OCI-LY7 (cell line): ENCODE measurements around the gene CUEDC1. TPM values are rescaled to one million over a fixed set of nuclear protein-coding genes. Genes with fewer than 3 reads are reported as not detected.

Experiments
- BruUV-seq: library from RNA; stranded (reverse); fragments of 400-500 nt; replicated peaks from 2 replicates; lab custom pipeline; 2021; lab: Mats Ljungman, UMichigan
- CTCF ChIA-PET: fragments of 300-600 bp; sonication (Branson Sonifier 250); formaldehyde crosslinking; loops from one replicate; lab custom pipeline; 2022; ENCODE audit warnings: antibody characterized with exemption; ENCODE audit not compliant: unreplicated experiment; lab: Charles Lee
- POLR2A ChIA-PET: fragments of 300-600 bp; sonication (Branson Sonifier 250); formaldehyde crosslinking; loops from one replicate; lab custom pipeline; 2022; ENCODE audit warnings: antibody characterized with exemption; lab: Charles Lee
- DNase-seq: peaks from one replicate; pipeline ENCODE4 v3.0.0-alpha.2; 2015; ENCODE audit warnings: low spot score
- H2AFZ ChIP-seq: fragments of 200-600 bp; sonication (generic), shearing (Covaris generic); 2 replicates; pipeline ENCODE4 v1.6.1; 2014; ENCODE audit warnings: mild to moderate bottlenecking, antibody characterized with exemption, low read length, moderate library complexity
- H3K27ac ChIP-seq: fragments of 200-600 bp; sonication (generic); 2 replicates; pipeline ENCODE4 v1.5.1; 2014; ENCODE audit warnings: mixed run types, low read depth, mild to moderate bottlenecking, moderate library complexity, low read length, inconsistent platforms; ENCODE audit not compliant: poor library complexity, severe bottlenecking
- H3K36me3 ChIP-seq: fragments of 200-600 bp; sonication (generic); 2 replicates; pipeline ENCODE4 v1.6.1; 2014; ENCODE audit warnings: mild to moderate bottlenecking, antibody characterized with exemption, low read length, moderate library complexity, mixed read lengths; ENCODE audit not compliant: insufficient read depth
- H3K4me1 ChIP-seq: fragments of 200-600 bp; sonication (generic); 2 replicates; pipeline ENCODE4 v1.5.1; 2014; ENCODE audit warnings: mild to moderate bottlenecking, low read length; ENCODE audit not compliant: insufficient read depth, poor library complexity, severe bottlenecking
- H3K4me2 ChIP-seq: fragments of 200-600 bp; sonication (generic); 2 replicates; pipeline ENCODE4 v1.6.1; 2014; ENCODE audit warnings: mild to moderate bottlenecking, low read length
- H3K4me3 ChIP-seq: fragments of 200-600 bp; sonication (generic); 2 replicates; pipeline ENCODE4 v1.5.1; 2014; ENCODE audit warnings: mild to moderate bottlenecking, low read depth, low read length; ENCODE audit not compliant: poor library complexity, severe bottlenecking
- H3K79me2 ChIP-seq: fragments of 200-600 bp; sonication (generic); 2 replicates; pipeline ENCODE4 v1.6.1; 2016; ENCODE audit warnings: low read depth, mild to moderate bottlenecking, low read length, moderate library complexity, mixed read lengths; ENCODE audit not compliant: insufficient read depth
- H3K9me2 ChIP-seq: fragments of 200-600 bp; sonication (generic); 2 replicates; pipeline ENCODE4 v1.6.1; 2016; ENCODE audit warnings: mild to moderate bottlenecking, low read length, mixed read lengths; ENCODE audit not compliant: insufficient read depth
- H3K9me3 ChIP-seq: fragments of 200-600 bp; sonication (generic); 2 replicates; pipeline ENCODE4 v1.6.1; 2014; ENCODE audit warnings: mild to moderate bottlenecking, mixed run types, low read length, mixed read lengths
- H4K20me1 ChIP-seq: fragments of 200-600 bp; sonication (generic); 2 replicates; pipeline ENCODE4 v1.6.1; 2014; ENCODE audit warnings: mild to moderate bottlenecking, antibody characterized with exemption, low read length, moderate library complexity, mixed read lengths; ENCODE audit not compliant: insufficient read depth
- CTCF ChIP-seq: fragments of 200-600 bp; sonication (generic); conservative IDR thresholded peaks from 2 replicates; pipeline ENCODE4 v1.5.1; 2014; ENCODE audit warnings: mild to moderate bottlenecking, antibody characterized with exemption, low read length, moderate library complexity, mixed read lengths
- EZH2phosphoT487 ChIP-seq: fragments of 200-600 bp; sonication (generic); IDR thresholded peaks from 2 replicates; pipeline ENCODE4 v1.6.1; 2018; ENCODE audit warnings: low read depth, borderline replicate concordance, mild to moderate bottlenecking, mixed run types, antibody characterized with exemption, low read length, moderate library complexity, mixed read lengths
- intact Hi-C: fragments of 100-400 bp; cut with micrococcal nuclease; formaldehyde crosslinking; loops from one replicate; pipeline ENCODE4 v1.10.0; 2022; ENCODE audit not compliant: unreplicated experiment
- total RNA-seq, 2 experiments: library from RNA; depleted of rRNA in 1 of 2; stranded (reverse); fragments of >200 nt in 1 of 2; shearing (Covaris generic) in 1 of 2; gene quantifications; 2 replicates each; pipeline ENCODE4 v1.2.3, GENCODE V29; 2014 to 2022

CUEDC1 gene
- total RNA-seq, 2 experiments from 2014 or later = 0.74 TPM; not detected in 1

- TF ChIP-seq CTCF (no peak), EZH2phosphoT487 (no peak)
- no TSS peak for BruUV-seq
- DNase-seq = no peak
- H3K4me3 ChIP-seq = no peak overlapping the region
- H3K27ac ChIP-seq = no peak overlapping the region
- H3K4me1 ChIP-seq = peaks cover 7% of the 10 kb centered on the region
- H3K9me3 ChIP-seq = no peaks in the 10 kb centered on the region
- intact Hi-C loops = loop anchor here (1.0 to 2.0 kb wide), 3 partner anchors 34 to 254 kb away; no protein-coding TSS in a partner anchor
- H3K36me3 ChIP-seq = no peaks in the 10 kb centered on the region
- 0 out of 2 replicates have a peak, but pooled peaks cover 5% of the 10 kb centered on the region for H4K20me1 ChIP-seq
- no peak overlapping the region for H2AFZ ChIP-seq
- POLR2A ChIA-PET = interaction anchor here (0.8 to 1.3 kb wide), 3 partner anchors 127 to 141 kb away, joined by 3 read pairs; no protein-coding TSS in a partner anchor
- H3K79me2 ChIP-seq = no peaks in the 10 kb centered on the region
- H3K9me2 ChIP-seq = no peaks in the 10 kb centered on the region
- H3K4me2 ChIP-seq = no peak overlapping the region
- CTCF ChIA-PET = interaction anchor here (0.6 to 1.0 kb wide), 2 partner anchors 134 to 141 kb away, joined by 3 to 4 read pairs; no protein-coding TSS in a partner anchor
Observed at GRCh38 chr17:57858838-57859237, 96.4 kb downstream of the CUEDC1 start.

GRCh38 chr17:57856792-57857620, 98.2 kb downstream of the CUEDC1 start:
- ChIA-PET POLR2A (interaction anchor here (0.7 to 2.4 kb wide), 2 partner anchors 90 to 137 kb away, joined by 3 to 7 read pairs; no protein-coding TSS in a partner anchor), CTCF (no interaction called here)
- H3K36me3 ChIP-seq = no peaks in the 10 kb centered on the region
- no peaks in the 10 kb centered on the region for H3K9me3 ChIP-seq
- no peak for TF ChIP-seq EZH2phosphoT487
- TF ChIP-seq CTCF = no peak
- intact Hi-C loops = no loop called here
- H3K27ac ChIP-seq = no peak overlapping the region
- no peak overlapping the region for H2AFZ ChIP-seq
- no peaks in the 10 kb centered on the region for H3K9me2 ChIP-seq
- peaks cover 7% of the 10 kb centered on the region for H3K4me1 ChIP-seq
- no peaks in the 10 kb centered on the region for H3K79me2 ChIP-seq
- H3K4me3 ChIP-seq = no peak overlapping the region
- H4K20me1 ChIP-seq = 0 out of 2 replicates have a peak, but pooled peaks cover 5% of the 10 kb centered on the region
- H3K4me2 ChIP-seq = no peak overlapping the region
- no TSS peak for BruUV-seq
- no peak for DNase-seq
